Hepatocyte (in vitro differentiated cells): ENCODE measurements around the gene SLC26A11. TPM values are rescaled to one million over a fixed set of nuclear protein-coding genes. Genes with fewer than 3 reads are reported as not detected.

Experiments used
- DNase-seq: peaks from one replicate; pipeline ENCODE4 v3.0.0-alpha.2; 2016; ENCODE audit warnings: low spot score
- H2AFZ ChIP-seq: fragments of 200-600 bp; sonication (generic); 2 replicates; pipeline ENCODE4 v1.6.0; 2016; ENCODE audit warnings: antibody characterized with exemption, mild to moderate bottlenecking
- H3K27ac ChIP-seq: fragments of 200-600 bp; sonication (generic); 2 replicates; pipeline ENCODE4 v1.5.1; 2016; ENCODE audit warnings: mild to moderate bottlenecking
- H3K27me3 ChIP-seq: fragments of 200-600 bp; sonication (generic); 2 replicates; pipeline ENCODE4 v1.6.1; 2016
- H3K36me3 ChIP-seq: fragments of 200-600 bp; sonication (generic); replicated peaks from 2 replicates; pipeline ENCODE4 v1.5.1; 2016; ENCODE audit warnings: low read depth; ENCODE audit not compliant: insufficient read depth
- H3K4me1 ChIP-seq: fragments of 200-600 bp; sonication (generic); 2 replicates; pipeline ENCODE4 v1.5.1; 2016; ENCODE audit warnings: mild to moderate bottlenecking, moderate library complexity; ENCODE audit not compliant: insufficient read depth
- H3K4me2 ChIP-seq: fragments of 200-600 bp; sonication (generic); 2 replicates; pipeline ENCODE4 v1.6.0; 2016
- H3K4me3 ChIP-seq: fragments of 200-600 bp; sonication (generic); 2 replicates; pipeline ENCODE4 v1.5.1; 2016; ENCODE audit warnings: mild to moderate bottlenecking
- H3K79me2 ChIP-seq: fragments of 200-600 bp; sonication (generic); 2 replicates; pipeline ENCODE4 v1.6.0; 2017; ENCODE audit warnings: mild to moderate bottlenecking
- H3K9me2 ChIP-seq: fragments of 200-600 bp; sonication (generic); replicated peaks from 2 replicates; pipeline ENCODE4 v1.6.0; 2017; ENCODE audit warnings: mild to moderate bottlenecking; ENCODE audit not compliant: insufficient read depth
- H3K9me3 ChIP-seq: fragments of 200-600 bp; sonication (generic); 2 replicates; pipeline ENCODE4 v1.5.1; 2016; ENCODE audit warnings: low read depth, mild to moderate bottlenecking
- H4K20me1 ChIP-seq: fragments of 200-600 bp; sonication (generic); 2 replicates; pipeline ENCODE4 v1.6.0; 2016; ENCODE audit warnings: mild to moderate bottlenecking; ENCODE audit not compliant: insufficient read depth, poor library complexity, severe bottlenecking
- CTCF ChIP-seq: fragments of 200-600 bp; sonication (generic); IDR thresholded peaks from 2 replicates; pipeline ENCODE4 v1.5.1; 2016; ENCODE audit warnings: antibody characterized with exemption, mild to moderate bottlenecking; ENCODE audit not compliant: poor library complexity
- EZH2 ChIP-seq: fragments of 200-600 bp; sonication (generic); IDR thresholded peaks from 2 replicates; pipeline ENCODE4 v1.6.1; 2016; ENCODE audit warnings: antibody characterized with exemption, mild to moderate bottlenecking, borderline replicate concordance
- EZH2phosphoT487 ChIP-seq: fragments of 200-600 bp; sonication (generic); IDR thresholded peaks from one replicate; pipeline ENCODE4 v1.6.1; 2018; ENCODE audit warnings: antibody characterized with exemption, mild to moderate bottlenecking, low read depth, moderate library complexity; ENCODE audit not compliant: unreplicated experiment, severe bottlenecking
- WGBS: methylation state at CpG from one replicate; pipeline ENCODE4 v1.1.6; 2016; ENCODE audit warnings: low lambda C conversion rate; ENCODE audit errors: missing lambda C conversion rate; 5-methylcytosine and 5-hydroxymethylcytosine counted together
- polyA plus RNA-seq: library from polyadenylated mRNA; unstranded; fragments of >200 nt; fragmentation: Nextera tagmentation; extraction: Ambion mirVana; gene quantifications from 2 replicates; pipeline ENCODE4 v1.2.1, GENCODE V29; 2016
- total RNA-seq: library from RNA; depleted of rRNA; stranded (reverse); fragments of >200 nt; gene quantifications from 2 replicates; pipeline ENCODE4 v1.2.3, GENCODE V29; 2014

SLC26A11 gene
- total and polyA plus RNA-seq, 2 experiments from 2014 or later: 17.5 to 24.9 TPM

- Histone ChIP-seq H3K4me2 (no peak overlapping the region), H3K4me1 (no peaks in the 10 kb centered on the region), H3K27me3 (no peaks in the 10 kb centered on the region), H3K9me3 (no peaks in the 10 kb centered on the region), H4K20me1 (no peaks in the 10 kb centered on the region), H3K79me2 (no peaks in the 10 kb centered on the region), H3K27ac (no peak overlapping the region), H3K36me3 (no peaks in the 10 kb centered on the region), H2AFZ (no peak overlapping the region), H3K9me2 (no peaks in the 10 kb centered on the region), H3K4me3 (no peak overlapping the region)
- DNase-seq: no peak
- 95% methylated on average over 17 of the region's 17 CpGs for WGBS
- TF ChIP-seq EZH2 (no peak), EZH2phosphoT487 (no peak), CTCF (no peak)
Observed at GRCh38 chr17:80181431-80181830, 38.8 kb upstream of the SLC26A11 start.

- no peak overlapping the region for H3K27ac ChIP-seq
- no peaks in the 10 kb centered on the region for H3K36me3 ChIP-seq
- no peaks in the 10 kb centered on the region for H3K79me2 ChIP-seq
- no peak for DNase-seq
- no peaks in the 10 kb centered on the region for H3K9me3 ChIP-seq
- WGBS: 91% methylated on average over 25 of the region's 30 CpGs
- H2AFZ ChIP-seq: no peak overlapping the region
- no peaks in the 10 kb centered on the region for H3K4me1 ChIP-seq
- no peaks in the 10 kb centered on the region for H4K20me1 ChIP-seq
- TF ChIP-seq EZH2 (no peak), CTCF (no peak), EZH2phosphoT487 (no peak)
- H3K4me3 ChIP-seq: no peak overlapping the region
- H3K27me3 ChIP-seq: no peaks in the 10 kb centered on the region
- no peaks in the 10 kb centered on the region for H3K9me2 ChIP-seq
- no peak overlapping the region for H3K4me2 ChIP-seq
Observed at GRCh38 chr17:80182118-80182844, 37.9 kb upstream of the SLC26A11 start.

- no peaks in the 10 kb centered on the region for H3K27me3 ChIP-seq
- WGBS: 93% methylated on average over 12 of the region's 12 CpGs
- no peak overlapping the region for H3K4me3 ChIP-seq
- no peaks in the 10 kb centered on the region for H3K36me3 ChIP-seq
- no peak for DNase-seq
- H3K4me2 ChIP-seq: no peak overlapping the region
- no peaks in the 10 kb centered on the region for H4K20me1 ChIP-seq
- no peaks in the 10 kb centered on the region for H3K9me2 ChIP-seq
- TF ChIP-seq EZH2: no peak
- no peak for TF ChIP-seq CTCF
- no peak for TF ChIP-seq EZH2phosphoT487
- no peak overlapping the region for H2AFZ ChIP-seq
- no peak overlapping the region for H3K27ac ChIP-seq
- no peaks in the 10 kb centered on the region for H3K4me1 ChIP-seq
- H3K79me2 ChIP-seq: no peaks in the 10 kb centered on the region
- no peaks in the 10 kb centered on the region for H3K9me3 ChIP-seq
Observed at GRCh38 chr17:80182845-80183223, 37.4 kb upstream of the SLC26A11 start.
